Measurements from ENCODE around the gene SGF29.
"Not testable (repeated sequence)": the region's sequence is repeated elsewhere in the genome, so short reads cannot be mapped to it uniquely, and the experiment has no call there.

Gene SGF29

GRCh38 chr16:28553776-28554633, at the start of gene SGF29:
SGF29 (plus strand) TSS chr16:28553920; CDS start chr16:28581070, 27,150 bp downstream.
- peak; percentile 87 to 91 for DNase-seq (ENCODE audit: low read depth in 2 of 2)

- no peak for DNase-seq (ENCODE audit: low read depth in 2 of 2)
These were observed 48.9 kb upstream of the SGF29 start for GRCh38 chr16:28504707-28505404.

GRCh38 chr16:28505489-28506137, 48.1 kb upstream of the SGF29 start:
- no peak for DNase-seq (ENCODE audit: low read depth in 2 of 2)

GRCh38 chr16:28511031-28511430, 42.7 kb upstream of the SGF29 start:
- DNase-seq (ENCODE audit: low read depth in 2 of 2): no peak

GRCh38 chr16:28511801-28512789, 41.6 kb upstream of the SGF29 start:
- DNase-seq (ENCODE audit: low read depth in 2 of 2): no peak

GRCh38 chr16:28513484-28514181, 40.1 kb upstream of the SGF29 start:
- DNase-seq (ENCODE audit: low read depth in 2 of 2): no peak

GRCh38 chr16:28514246-28514645, 39.5 kb upstream of the SGF29 start:
- no peak for DNase-seq (ENCODE audit: low read depth in 2 of 2)

GRCh38 chr16:28520672-28521071, 33.0 kb upstream of the SGF29 start:
- DNase-seq (ENCODE audit: low read depth in 2 of 2): no peak

- no peak for DNase-seq (ENCODE audit: low read depth in 2 of 2)
These were observed 32.3 kb upstream of the SGF29 start for GRCh38 chr16:28521436-28521835.

GRCh38 chr16:28522792-28523191, 30.9 kb upstream of the SGF29 start:
- DNase-seq (ENCODE audit: low read depth in 2 of 2): no peak

GRCh38 chr16:28524681-28525171, 29.0 kb upstream of the SGF29 start:
- DNase-seq (ENCODE audit: low read depth in 2 of 2): no peak

GRCh38 chr16:28526201-28527099, 27.3 kb upstream of the SGF29 start:
- DNase-seq (ENCODE audit: low read depth in 2 of 2): no peak

- DNase-seq (ENCODE audit: low read depth in 2 of 2): not testable (repeated sequence)
These were observed 26.5 kb upstream of the SGF29 start for GRCh38 chr16:28527100-28527785.

GRCh38 chr16:28527985-28528384, 25.7 kb upstream of the SGF29 start:
- no peak for DNase-seq (ENCODE audit: low read depth in 2 of 2)

- no peak for DNase-seq (ENCODE audit: low read depth in 2 of 2)
These were observed 25.3 kb upstream of the SGF29 start for GRCh38 chr16:28528463-28528867.

- DNase-seq (ENCODE audit: low read depth in 2 of 2): no peak
These were observed 24.6 kb upstream of the SGF29 start for GRCh38 chr16:28529124-28529523.

GRCh38 chr16:28531777-28532744, 21.7 kb upstream of the SGF29 start:
- no peak for DNase-seq (ENCODE audit: low read depth in 2 of 2)

All from stimulated activated CD8-positive, alpha-beta memory T cell treated with anti-CD3 and anti-CD28 coated beads, Interleukin-7, amount 100 ng/mL, for 4 hours (primary cell).